Measurements from ENCODE around the gene PLRG1. TPM values are rescaled to one million over a fixed set of nuclear protein-coding genes. Genes with fewer than 3 reads are reported as not detected.

Gene PLRG1
- total and polyA plus RNA-seq, 2 of the 8 experiments (the other 6 are each of a cell fraction or from before 2014, with no cell fraction given), result 63.5 to 108 TPM

- H3K23ac ChIP-seq (ENCODE audit: insufficient read length), result no peak overlapping the region
- peaks cover 3 to 6% of the 10 kb centered on the region in 2 experiments; a peak in 2 of 4 replicates for H3K9me3 ChIP-seq (ENCODE audit: insufficient read depth in 2 of 2, low read depth in 1 of 2, low read length in 1 of 2)
- no peak overlapping the region for H2BK120ac ChIP-seq (replicated peaks; ENCODE audit: low read depth, low read length)
- no peak overlapping the region for H3K56ac ChIP-seq (replicated peaks; ENCODE audit: insufficient read length, low read depth, low read length)
- no peaks in the 10 kb centered on the region for H4K20me1 ChIP-seq (replicated peaks in 1 of 2; ENCODE audit: control insufficient read depth in 1 of 2, insufficient read depth in 2 of 2, low read length in 2 of 2)
- no peak overlapping the region for H2BK5ac ChIP-seq (ENCODE audit: low read depth, low read length)
- peaks cover 0 to 7% (median 2%) of the 10 kb centered on the region in 4 experiments; a peak in 2 of 7 replicates for H3K4me1 ChIP-seq (replicated peaks in 1 of 4; ENCODE audit: control insufficient read depth in 3 of 4, insufficient read depth in 4 of 4, low read length in 3 of 4)
- H2BK15ac ChIP-seq (ENCODE audit: low read length), result no peak overlapping the region
- no peak overlapping the region for H3K27ac ChIP-seq (ENCODE audit: low read depth, low read length)
- TF ChIP-seq ZNF274 (IDR thresholded peaks at IDR 0.05; ENCODE audit: borderline replicate concordance, extremely low read depth, low read length), result no peak
- no peak for TF ChIP-seq SIN3A (conservative IDR thresholded peaks at IDR 0.05 in 1 of 2, IDR thresholded peaks at IDR 0.05 in 1 of 2; ENCODE audit: low read depth in 1 of 2, low read length in 2 of 2)
- no peak for TF ChIP-seq BACH1 (IDR thresholded peaks at IDR 0.05; ENCODE audit: low read length)
- no peak for TF ChIP-seq PHF8 (conservative IDR thresholded peaks at IDR 0.05; ENCODE audit: low read depth, low read length)
- no peak for TF ChIP-seq NANOG (IDR thresholded peaks at IDR 0.05; ENCODE audit: insufficient read depth, low read depth, low read length, poor library complexity, severe bottlenecking)
- no peak for DNase-seq (ENCODE audit: low read depth in 1 of 2, low spot score in 2 of 2)
- H2BK12ac ChIP-seq (ENCODE audit: low read depth, low read length), result no peak overlapping the region
- no peaks in the 10 kb centered on the region for H3K27me3 ChIP-seq (replicated peaks in 1 of 4; ENCODE audit: control insufficient read depth in 3 of 4, extremely low read depth in 1 of 4, insufficient read depth in 3 of 4, low read length in 3 of 4)
- H3K14ac ChIP-seq (ENCODE audit: insufficient read length), result no peak overlapping the region
- no peak overlapping the region for H2BK20ac ChIP-seq (ENCODE audit: low read length)
- no peak overlapping the region for H3K9ac ChIP-seq (replicated peaks in 1 of 4; ENCODE audit: extremely low read depth in 1 of 4, low read depth in 3 of 4, low read length in 3 of 4)
- H2AK5ac ChIP-seq (ENCODE audit: low read depth, low read length), result no peak overlapping the region
- POLR2A ChIA-PET (ENCODE audit: partially characterized antibody), result interaction anchor here (1.2 kb wide), 1 partner anchor 10 kb away, joined by 3 read pairs; no protein-coding TSS in a partner anchor
- WGBS, 2 experiments (ENCODE audit: extremely low coverage in 1 of 2, insufficient coverage in 1 of 2, insufficient read length in 1 of 2, insufficient replicate concordance in 2 of 2, low coverage in 1 of 2, low lambda C conversion rate in 2 of 2, missing lambda C conversion rate in 1 of 2), result 94% methylated on average over 1 of the region's 1 CpG; no CpG with 5 or more reads in 1 of the 2 experiments
- H3K36me3 ChIP-seq (ENCODE audit: control insufficient read depth in 2 of 4, insufficient read depth in 4 of 4, low read length in 3 of 4), result no peaks in the 10 kb centered on the region
- H2AFZ ChIP-seq (ENCODE audit: low read length), result no peak overlapping the region
- H3K23me2 ChIP-seq (ENCODE audit: low read depth, low read length), result no peaks in the 10 kb centered on the region
- FAIRE-seq, result no peak
- H4K5ac ChIP-seq (ENCODE audit: insufficient read length, low read depth, low read length), result no peak overlapping the region
- CTCF ChIA-PET (ENCODE audit: partially characterized antibody), result interaction anchor here (0.6 to 4.2 kb wide), 8 partner anchors 9 to 173 kb away, joined by 3 to 30 read pairs (median 4); no protein-coding TSS in a partner anchor
- no peaks in the 10 kb centered on the region for H3K79me2 ChIP-seq (ENCODE audit: control insufficient read depth in 1 of 2, insufficient read depth in 2 of 2, low read length in 2 of 2)
- H4K8ac ChIP-seq (ENCODE audit: extremely low read depth, insufficient read depth, low read length), result no peak overlapping the region
- H3K4ac ChIP-seq (replicated peaks; ENCODE audit: insufficient read length, low read depth, low read length), result no peak overlapping the region
- H3K18ac ChIP-seq (ENCODE audit: extremely low read depth, low read length), result no peak overlapping the region
- no peak overlapping the region for H3K4me3 ChIP-seq (ENCODE audit: extremely low read depth in 1 of 4, insufficient read depth in 2 of 4, low read depth in 3 of 4, low read length in 4 of 4)
- no peak overlapping the region for H4K91ac ChIP-seq (replicated peaks; ENCODE audit: insufficient read length, low read length)
- no peaks in the 10 kb centered on the region for H3K79me1 ChIP-seq (ENCODE audit: low read depth, low read length)
- H3K4me2 ChIP-seq (ENCODE audit: insufficient read depth in 1 of 2, low read depth in 2 of 2, low read length in 2 of 2), result no peak overlapping the region
Observed at GRCh38 chr4:154516318-154517029, 33.7 kb downstream of the PLRG1 start.

Measured in H1 (cell line).